SK-N-SH treated with all-trans-retinoic acid at 6 μM for 48 hours (cell line): ENCODE results near the gene CYTIP.

ENCODE experiments used
- ATAC-seq: fragments of 200-7000 bp; cut with Tn5 transposase; 3 replicates; pipeline ENCODE4 v1.9.1; 2020; ENCODE audit warnings: mild to moderate bottlenecking, moderate library complexity
- ARNTL ChIP-seq: fragments of 450-650 bp; formaldehyde crosslinking; IDR thresholded peaks from 2 replicates; pipeline ENCODE4 v1.5.0; 2020; ENCODE audit warnings: low read depth, mild to moderate bottlenecking, moderate library complexity, borderline replicate concordance
- BACH2 ChIP-seq: fragments of 250-450 bp; sonication (Bioruptor Pico); IDR thresholded peaks from 2 replicates; pipeline ENCODE4 v1.9.0; 2021; ENCODE audit warnings: mild to moderate bottlenecking, borderline replicate concordance
- CSDC2 ChIP-seq: fragments of 250-450 bp; sonication (Bioruptor Pico); IDR thresholded peaks from 2 replicates; pipeline ENCODE4 v1.5.0; 2020; ENCODE audit warnings: mild to moderate bottlenecking, moderate library complexity
- ESRRG ChIP-seq: fragments of 250-450 bp; sonication (Bioruptor Pico); IDR thresholded peaks from 2 replicates; pipeline ENCODE4 v1.6.1; 2021; ENCODE audit warnings: mild to moderate bottlenecking
- GLIS3 ChIP-seq: fragments of 250-450 bp; sonication (Bioruptor Pico); IDR thresholded peaks from 2 replicates; pipeline ENCODE4 v1.5.0; 2020; ENCODE audit warnings: mild to moderate bottlenecking, moderate library complexity
- ISL1 ChIP-seq: fragments of 250-450 bp; sonication (Bioruptor Pico); IDR thresholded peaks from 2 replicates; pipeline ENCODE4 v2.1.2; 2022; ENCODE audit warnings: mild to moderate bottlenecking, moderate library complexity
- OSR1 ChIP-seq: fragments of 250-450 bp; sonication (Bioruptor Pico); IDR thresholded peaks from 2 replicates; pipeline ENCODE4 v1.8.0; 2022; ENCODE audit warnings: moderate library complexity, mild to moderate bottlenecking, inconsistent platforms
- PPARA ChIP-seq: fragments of 250-450 bp; sonication (Bioruptor Pico); IDR thresholded peaks from 2 replicates; pipeline ENCODE4 v1.5.0; 2020; ENCODE audit warnings: mild to moderate bottlenecking, borderline replicate concordance
- RARB ChIP-seq: fragments of 250-450 bp; sonication (Bioruptor Pico); IDR thresholded peaks from 2 replicates; pipeline ENCODE4 v1.8.0; 2021; ENCODE audit warnings: mild to moderate bottlenecking, moderate library complexity
- SNAI2 ChIP-seq: fragments of 250-450 bp; sonication (Bioruptor Pico); IDR thresholded peaks from 2 replicates; pipeline ENCODE4 v1.5.0; 2020; ENCODE audit warnings: mild to moderate bottlenecking, moderate library complexity
- TCF4 ChIP-seq: fragments of 250-450 bp; sonication (Bioruptor Pico); IDR thresholded peaks from 2 replicates; pipeline ENCODE4 v1.8.0; 2021; ENCODE audit warnings: mild to moderate bottlenecking, moderate library complexity, borderline replicate concordance
- ZFP3 ChIP-seq: fragments of 250-450 bp; sonication (Bioruptor Pico); IDR thresholded peaks from 2 replicates; pipeline ENCODE4 v1.5.0; 2020; ENCODE audit warnings: mild to moderate bottlenecking, moderate library complexity
- ZFP30 ChIP-seq: fragments of 450-650 bp; formaldehyde crosslinking; IDR thresholded peaks from 2 replicates; pipeline ENCODE4 v1.5.0; 2022; ENCODE audit warnings: mild to moderate bottlenecking, moderate library complexity
- ZNF565 ChIP-seq: fragments of 450-650 bp; formaldehyde crosslinking; conservative IDR thresholded peaks from 2 replicates; pipeline ENCODE4 v1.5.0; 2020; ENCODE audit warnings: low read depth, mild to moderate bottlenecking, moderate library complexity
- ZNF70 ChIP-seq: fragments of 450-650 bp; formaldehyde crosslinking; IDR thresholded peaks from 2 replicates; pipeline ENCODE4 v1.5.0; 2020; ENCODE audit warnings: mild to moderate bottlenecking, moderate library complexity
- ZNF8 ChIP-seq: fragments of 450-650 bp; formaldehyde crosslinking; IDR thresholded peaks from 2 replicates; pipeline ENCODE4 v1.5.0; 2020; ENCODE audit warnings: mild to moderate bottlenecking, moderate library complexity
- TF ChIP-seq, protein P1 (sequence below): fragments of 250-450 bp; sonication (Bioruptor Pico); IDR thresholded peaks from 2 replicates; pipeline ENCODE4 v1.8.0; 2020; ENCODE audit warnings: mild to moderate bottlenecking, moderate library complexity, borderline replicate concordance
- TF ChIP-seq, protein P2 (sequence below): fragments of 250-450 bp; sonication (Bioruptor Pico); IDR thresholded peaks from 2 replicates; pipeline ENCODE4 v1.5.0; 2020; ENCODE audit warnings: mild to moderate bottlenecking, moderate library complexity
- TF ChIP-seq, protein P3 (sequence below): fragments of 250-450 bp; sonication (Bioruptor Pico); IDR thresholded peaks from 2 replicates; pipeline ENCODE4 v1.8.0; 2021; ENCODE audit warnings: low read depth, mild to moderate bottlenecking, moderate library complexity, borderline replicate concordance
- TF ChIP-seq, protein P4 (sequence below): fragments of 250-450 bp; sonication (Bioruptor Pico); IDR thresholded peaks from 2 replicates; pipeline ENCODE4 v1.5.1; 2020; ENCODE audit warnings: low read depth, mild to moderate bottlenecking, moderate library complexity

The CYTIP gene

DNA sequence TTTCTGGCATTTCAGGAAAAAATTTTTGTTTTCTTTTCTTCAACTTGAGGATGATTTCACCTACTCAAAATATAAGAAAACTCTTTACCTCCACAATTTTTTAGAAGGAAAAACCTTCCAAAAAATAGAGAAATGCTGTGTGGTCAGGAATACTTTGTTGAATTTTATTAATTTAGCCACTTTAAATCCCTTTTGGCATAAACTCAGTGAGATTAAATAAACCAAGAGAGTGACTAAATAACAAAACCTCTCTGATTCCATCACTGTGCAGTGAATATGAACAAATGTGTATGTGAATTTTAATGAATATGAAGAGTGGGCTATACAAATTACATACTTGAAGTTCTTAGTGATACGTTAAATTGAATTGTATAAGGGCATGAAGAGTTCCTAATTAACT is 25.8 kb upstream of the CYTIP start:
- no peak for ATAC-seq
- no peak for TF ChIP-seq ISL1 (CRISPR knock-in tag)
- TF ChIP-seq, protein P1, sequence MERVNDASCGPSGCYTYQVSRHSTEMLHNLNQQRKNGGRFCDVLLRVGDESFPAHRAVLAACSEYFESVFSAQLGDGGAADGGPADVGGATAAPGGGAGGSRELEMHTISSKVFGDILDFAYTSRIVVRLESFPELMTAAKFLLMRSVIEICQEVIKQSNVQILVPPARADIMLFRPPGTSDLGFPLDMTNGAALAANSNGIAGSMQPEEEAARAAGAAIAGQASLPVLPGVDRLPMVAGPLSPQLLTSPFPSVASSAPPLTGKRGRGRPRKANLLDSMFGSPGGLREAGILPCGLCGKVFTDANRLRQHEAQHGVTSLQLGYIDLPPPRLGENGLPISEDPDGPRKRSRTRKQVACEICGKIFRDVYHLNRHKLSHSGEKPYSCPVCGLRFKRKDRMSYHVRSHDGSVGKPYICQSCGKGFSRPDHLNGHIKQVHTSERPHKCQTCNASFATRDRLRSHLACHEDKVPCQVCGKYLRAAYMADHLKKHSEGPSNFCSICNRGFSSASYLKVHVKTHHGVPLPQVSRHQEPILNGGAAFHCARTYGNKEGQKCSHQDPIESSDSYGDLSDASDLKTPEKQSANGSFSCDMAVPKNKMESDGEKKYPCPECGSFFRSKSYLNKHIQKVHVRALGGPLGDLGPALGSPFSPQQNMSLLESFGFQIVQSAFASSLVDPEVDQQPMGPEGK (CRISPR knock-in tag): no peak
- no peak for TF ChIP-seq GLIS3 (CRISPR knock-in tag)
- TF ChIP-seq ZFP30 (CRISPR knock-in tag): no peak
- TF ChIP-seq ZNF70 (CRISPR knock-in tag): no peak
- TF ChIP-seq, protein P2, sequence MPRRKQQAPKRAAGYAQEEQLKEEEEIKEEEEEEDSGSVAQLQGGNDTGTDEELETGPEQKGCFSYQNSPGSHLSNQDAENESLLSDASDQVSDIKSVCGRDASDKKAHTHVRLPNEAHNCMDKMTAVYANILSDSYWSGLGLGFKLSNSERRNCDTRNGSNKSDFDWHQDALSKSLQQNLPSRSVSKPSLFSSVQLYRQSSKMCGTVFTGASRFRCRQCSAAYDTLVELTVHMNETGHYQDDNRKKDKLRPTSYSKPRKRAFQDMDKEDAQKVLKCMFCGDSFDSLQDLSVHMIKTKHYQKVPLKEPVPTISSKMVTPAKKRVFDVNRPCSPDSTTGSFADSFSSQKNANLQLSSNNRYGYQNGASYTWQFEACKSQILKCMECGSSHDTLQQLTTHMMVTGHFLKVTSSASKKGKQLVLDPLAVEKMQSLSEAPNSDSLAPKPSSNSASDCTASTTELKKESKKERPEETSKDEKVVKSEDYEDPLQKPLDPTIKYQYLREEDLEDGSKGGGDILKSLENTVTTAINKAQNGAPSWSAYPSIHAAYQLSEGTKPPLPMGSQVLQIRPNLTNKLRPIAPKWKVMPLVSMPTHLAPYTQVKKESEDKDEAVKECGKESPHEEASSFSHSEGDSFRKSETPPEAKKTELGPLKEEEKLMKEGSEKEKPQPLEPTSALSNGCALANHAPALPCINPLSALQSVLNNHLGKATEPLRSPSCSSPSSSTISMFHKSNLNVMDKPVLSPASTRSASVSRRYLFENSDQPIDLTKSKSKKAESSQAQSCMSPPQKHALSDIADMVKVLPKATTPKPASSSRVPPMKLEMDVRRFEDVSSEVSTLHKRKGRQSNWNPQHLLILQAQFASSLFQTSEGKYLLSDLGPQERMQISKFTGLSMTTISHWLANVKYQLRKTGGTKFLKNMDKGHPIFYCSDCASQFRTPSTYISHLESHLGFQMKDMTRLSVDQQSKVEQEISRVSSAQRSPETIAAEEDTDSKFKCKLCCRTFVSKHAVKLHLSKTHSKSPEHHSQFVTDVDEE (CRISPR knock-in tag): no peak
- no peak for TF ChIP-seq SNAI2
- TF ChIP-seq ESRRG: no peak
- no peak for TF ChIP-seq TCF4
- TF ChIP-seq PPARA (CRISPR knock-in tag): no peak
- no peak for TF ChIP-seq ARNTL (CRISPR knock-in tag)
- no peak for TF ChIP-seq OSR1
- TF ChIP-seq, protein P3, sequence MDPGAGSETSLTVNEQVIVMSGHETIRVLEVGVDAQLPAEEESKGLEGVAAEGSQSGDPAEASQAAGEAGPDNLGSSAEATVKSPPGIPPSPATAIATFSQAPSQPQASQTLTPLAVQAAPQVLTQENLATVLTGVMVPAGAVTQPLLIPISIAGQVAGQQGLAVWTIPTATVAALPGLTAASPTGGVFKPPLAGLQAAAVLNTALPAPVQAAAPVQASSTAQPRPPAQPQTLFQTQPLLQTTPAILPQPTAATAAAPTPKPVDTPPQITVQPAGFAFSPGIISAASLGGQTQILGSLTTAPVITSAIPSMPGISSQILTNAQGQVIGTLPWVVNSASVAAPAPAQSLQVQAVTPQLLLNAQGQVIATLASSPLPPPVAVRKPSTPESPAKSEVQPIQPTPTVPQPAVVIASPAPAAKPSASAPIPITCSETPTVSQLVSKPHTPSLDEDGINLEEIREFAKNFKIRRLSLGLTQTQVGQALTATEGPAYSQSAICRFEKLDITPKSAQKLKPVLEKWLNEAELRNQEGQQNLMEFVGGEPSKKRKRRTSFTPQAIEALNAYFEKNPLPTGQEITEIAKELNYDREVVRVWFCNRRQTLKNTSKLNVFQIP (CRISPR knock-in tag): no peak

DNA sequence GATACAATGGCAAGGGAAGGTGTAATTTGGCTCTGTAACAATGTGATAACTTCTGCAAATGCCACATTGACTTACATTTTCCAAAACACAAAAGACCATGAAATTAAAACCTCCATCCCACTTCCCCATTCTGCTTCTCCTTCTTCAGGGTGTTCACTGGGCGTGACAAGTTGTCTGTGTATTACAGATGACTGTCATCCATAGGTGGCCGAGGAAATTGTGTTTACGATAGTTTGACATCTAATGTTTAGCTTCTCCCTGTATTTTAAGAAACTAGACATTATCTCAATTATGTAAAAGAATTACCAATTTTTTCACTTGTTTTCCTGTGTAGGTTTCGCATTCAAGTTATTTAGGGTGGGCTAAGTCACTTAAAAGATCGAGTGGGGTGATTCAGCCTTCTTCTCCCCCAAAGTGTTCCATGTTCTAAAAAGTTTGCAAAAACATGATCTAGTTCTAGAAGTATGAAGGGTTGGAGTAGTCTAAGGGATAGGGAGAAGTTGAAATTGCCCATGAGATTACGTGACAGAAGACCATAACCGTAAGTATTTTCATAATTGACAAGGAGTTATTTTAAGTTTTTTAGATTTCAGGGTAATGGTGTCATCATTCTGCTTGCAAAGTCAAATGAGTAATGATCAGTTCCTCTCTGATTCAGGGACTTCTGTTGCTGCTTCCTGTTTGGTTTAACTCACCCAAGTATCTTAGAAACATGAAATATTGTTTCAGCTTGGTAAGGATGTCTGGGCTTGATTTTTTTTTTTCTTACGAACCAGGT is 25.2 kb upstream of the CYTIP start:
- ATAC-seq: no peak

More for the DNA sequence above, 25.2 kb upstream of the CYTIP start:
- TF ChIP-seq CSDC2 (CRISPR knock-in tag): no peak
- TF ChIP-seq GLIS3 (CRISPR knock-in tag): no peak
- no peak for TF ChIP-seq ZFP3 (CRISPR knock-in tag)
- TF ChIP-seq, protein P3 (CRISPR knock-in tag): no peak
- TF ChIP-seq ZFP30 (CRISPR knock-in tag): no peak
- no peak for TF ChIP-seq ZNF565 (CRISPR knock-in tag)
- no peak for TF ChIP-seq ZNF8
- TF ChIP-seq PPARA (CRISPR knock-in tag): no peak
- no peak for TF ChIP-seq SNAI2
- no peak for TF ChIP-seq RARB (CRISPR knock-in tag)
- no peak for TF ChIP-seq BACH2 (CRISPR knock-in tag)
- no peak for TF ChIP-seq ISL1 (CRISPR knock-in tag)
- TF ChIP-seq ZNF70 (CRISPR knock-in tag): no peak
- TF ChIP-seq, protein P4, sequence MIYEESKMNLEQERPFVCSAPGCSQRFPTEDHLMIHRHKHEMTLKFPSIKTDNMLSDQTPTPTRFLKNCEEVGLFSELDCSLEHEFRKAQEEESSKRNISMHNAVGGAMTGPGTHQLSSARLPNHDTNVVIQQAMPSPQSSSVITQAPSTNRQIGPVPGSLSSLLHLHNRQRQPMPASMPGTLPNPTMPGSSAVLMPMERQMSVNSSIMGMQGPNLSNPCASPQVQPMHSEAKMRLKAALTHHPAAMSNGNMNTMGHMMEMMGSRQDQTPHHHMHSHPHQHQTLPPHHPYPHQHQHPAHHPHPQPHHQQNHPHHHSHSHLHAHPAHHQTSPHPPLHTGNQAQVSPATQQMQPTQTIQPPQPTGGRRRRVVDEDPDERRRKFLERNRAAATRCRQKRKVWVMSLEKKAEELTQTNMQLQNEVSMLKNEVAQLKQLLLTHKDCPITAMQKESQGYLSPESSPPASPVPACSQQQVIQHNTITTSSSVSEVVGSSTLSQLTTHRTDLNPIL (CRISPR knock-in tag): no peak
- no peak for TF ChIP-seq OSR1
- TF ChIP-seq, protein P2 (CRISPR knock-in tag): no peak
- no peak for TF ChIP-seq ESRRG
- TF ChIP-seq TCF4: no peak
